ENCODE data around the gene RBM8A. TPM values are rescaled to one million over a fixed set of nuclear protein-coding genes. Genes with fewer than 3 reads are reported as not detected.

RBM8A gene
- total and polyA plus RNA-seq, 5 donors from 2014 or later, result 143 to 176 (median 154) TPM

Other genes starting within 250 kb of the RBM8A start
- not detected for gene PDZK1, start 220.1 kb downstream of the RBM8A start, total RNA-seq
- under 1 TPM in 2 of 4 donors, not detected in 2; 0.15 to 0.16 TPM for gene PDZK1, start 220.1 kb downstream of the RBM8A start, polyA plus RNA-seq
- not detected for gene CD160, start 208.0 kb downstream of the RBM8A start, total RNA-seq
- gene CD160, start 208.0 kb downstream of the RBM8A start, polyA plus RNA-seq, result under 1 TPM in 3 of 4 donors, not detected in 1; 0.19 to 0.28 (median 0.21) TPM
- gene RNF115, start 103.4 kb downstream of the RBM8A start, total RNA-seq, result 17.3 TPM
- gene RNF115, start 103.4 kb downstream of the RBM8A start, polyA plus RNA-seq, result 1 to 10 TPM; 4.1 to 7.6 (median 6.0) TPM
- gene POLR3C, start 103.3 kb downstream of the RBM8A start, total RNA-seq, result 30.3 TPM
- gene POLR3C, start 103.3 kb downstream of the RBM8A start, polyA plus RNA-seq, result 10 to 100 TPM; 45.1 to 52.2 (median 48.0) TPM
- 3.5 TPM for gene NUDT17, start 81.9 kb downstream of the RBM8A start, total RNA-seq
- 1 to 10 TPM; 1.6 to 4.8 (median 2.8) TPM for gene NUDT17, start 81.9 kb downstream of the RBM8A start, polyA plus RNA-seq
- 21.9 TPM for gene PIAS3, start 68.4 kb downstream of the RBM8A start, total RNA-seq
- 10 to 100 TPM in 3 of 4 donors, 1 to 10 TPM in 1; 8.8 to 16.3 (median 11.8) TPM for gene PIAS3, start 68.4 kb downstream of the RBM8A start, polyA plus RNA-seq
- gene ANKRD35, start 41.6 kb downstream of the RBM8A start, total RNA-seq, result 0.17 TPM
- under 1 TPM; 0.24 to 0.45 (median 0.29) TPM for gene ANKRD35, start 41.6 kb downstream of the RBM8A start, polyA plus RNA-seq
- gene ITGA10, start 17.4 kb downstream of the RBM8A start, total RNA-seq, result 1.1 TPM
- gene ITGA10, start 17.4 kb downstream of the RBM8A start, polyA plus RNA-seq, result under 1 TPM in 2 of 4 donors, not detected in 2; 0.21 to 0.23 TPM
- gene PEX11B, start 8.8 kb downstream of the RBM8A start, total RNA-seq, result 14.2 TPM
- 10 to 100 TPM; 50.4 to 71.8 (median 64.5) TPM for gene PEX11B, start 8.8 kb downstream of the RBM8A start, polyA plus RNA-seq
- 36.2 TPM for gene LIX1L, start 30.5 kb upstream of the RBM8A start, total RNA-seq
- gene LIX1L, start 30.5 kb upstream of the RBM8A start, polyA plus RNA-seq, result 10 to 100 TPM; 21.7 to 26.9 (median 25.9) TPM
- 1.6 TPM for gene ANKRD34A, start 37.1 kb upstream of the RBM8A start, total RNA-seq
- under 1 TPM; 0.07 to 0.45 (median 0.31) TPM for gene ANKRD34A, start 37.1 kb upstream of the RBM8A start, polyA plus RNA-seq
- gene POLR3GL, start 37.2 kb upstream of the RBM8A start, total RNA-seq, result 30.8 TPM
- gene POLR3GL, start 37.2 kb upstream of the RBM8A start, polyA plus RNA-seq, result 100 to 1,000 TPM; 103 to 129 (median 109) TPM
- 1,496 TPM for gene TXNIP, start 69.1 kb upstream of the RBM8A start, total RNA-seq
- gene TXNIP, start 69.1 kb upstream of the RBM8A start, polyA plus RNA-seq, result 1,000 to 10,000 TPM; 2,637 to 4,955 (median 3,590) TPM
- not detected for gene HJV, start 94.3 kb upstream of the RBM8A start, total RNA-seq
- gene HJV, start 94.3 kb upstream of the RBM8A start, polyA plus RNA-seq, result not detected
- 4.4 TPM for gene NBPF10, start 217.3 kb upstream of the RBM8A start, total RNA-seq
- under 1 TPM; 0.02 to 0.10 (median 0.05) TPM for gene NBPF10, start 217.3 kb upstream of the RBM8A start, polyA plus RNA-seq

Measured in CD4-positive, CD25-positive, alpha-beta regulatory T cell (primary cell).